OCI-LY7 (cell line): ENCODE measurements around the gene CD300E.

Source experiments
- CTCF ChIP-seq: fragments of 200-600 bp; sonication (generic); conservative IDR thresholded peaks from 2 replicates; pipeline ENCODE4 v1.5.1; 2014; ENCODE audit warnings: mild to moderate bottlenecking, antibody characterized with exemption, low read length, moderate library complexity, mixed read lengths
- EZH2phosphoT487 ChIP-seq: fragments of 200-600 bp; sonication (generic); IDR thresholded peaks from 2 replicates; pipeline ENCODE4 v1.6.1; 2018; ENCODE audit warnings: low read depth, borderline replicate concordance, mild to moderate bottlenecking, mixed run types, antibody characterized with exemption, low read length, moderate library complexity, mixed read lengths

GRCh38 chr17:74599448-74599939 lies 24.0 kb downstream of the CD300E start:
- TF ChIP-seq CTCF = no peak
- TF ChIP-seq EZH2phosphoT487 = no peak
